Nephron (organoid): ENCODE data around the gene GYPC.
"Not testable (repeated sequence)": the region's sequence is repeated elsewhere in the genome, so short reads cannot be mapped to it uniquely, and the experiment has no call there.

ENCODE experiments used
- H3K27ac Mint-ChIP-seq, 3 experiments: 2 replicates each; pipeline ENCODE4 v1.8.0; 2020; ENCODE audit warnings: mixed read lengths in 3 of 3, mild to moderate bottlenecking in 2 of 3, moderate library complexity in 1 of 3
- H3K27me3 Mint-ChIP-seq: 2 replicates; pipeline ENCODE4 v1.8.0; 2021; ENCODE audit warnings: low read depth, mild to moderate bottlenecking, moderate library complexity, mixed read lengths
- H3K36me3 Mint-ChIP-seq: 2 replicates; pipeline ENCODE4 v1.8.0; 2020; ENCODE audit warnings: low read depth, mixed read lengths
- H3K4me1 Mint-ChIP-seq: 2 replicates; pipeline ENCODE4 v1.8.0; 2020; ENCODE audit warnings: mixed read lengths
- H3K4me3 Mint-ChIP-seq, 3 experiments: 2 replicates each; pipeline ENCODE4 v1.8.0; 2020; ENCODE audit warnings: mild to moderate bottlenecking in 3 of 3, mixed read lengths in 3 of 3, moderate library complexity in 2 of 3
- H3K9me3 Mint-ChIP-seq: 2 replicates; pipeline ENCODE4 v1.8.0; 2020; ENCODE audit warnings: mixed read lengths
- CTCF ChIP-seq, 3 experiments: fragments of 200-600 bp; sonication (generic); IDR thresholded peaks; one replicate each; pipeline ENCODE4 v1.5.0; 2021; ENCODE audit warnings: antibody characterized with exemption in 3 of 3; ENCODE audit not compliant: unreplicated experiment in 3 of 3

The GYPC gene

GRCh38 chr2:126639276-126639675 is 16.7 kb upstream of the GYPC start:
- Mint-ChIP-seq H3K4me3 (no peak overlapping the region), H3K9me3 (no peaks in the 10 kb centered on the region), H3K27ac (no peak overlapping the region), H3K4me1 (peaks cover 9% of the 10 kb centered on the region), H3K36me3 (no peaks in the 10 kb centered on the region), H3K27me3 (peaks cover 6% of the 10 kb centered on the region)
- no peak for TF ChIP-seq CTCF (IDR thresholded peaks at IDR 0.05; ENCODE audit: unreplicated experiment in 3 of 3)

GRCh38 chr2:126641294-126641693 is 14.7 kb upstream of the GYPC start:
- not testable (repeated sequence) for H3K4me1 Mint-ChIP-seq, H3K27ac Mint-ChIP-seq, H3K27me3 Mint-ChIP-seq, H3K9me3 Mint-ChIP-seq, H3K4me3 Mint-ChIP-seq, H3K36me3 Mint-ChIP-seq

- Mint-ChIP-seq H3K4me1 (peaks cover 9% of the 10 kb centered on the region), H3K27ac (no peak overlapping the region), H3K9me3 (no peaks in the 10 kb centered on the region), H3K27me3 (peaks cover 6% of the 10 kb centered on the region), H3K4me3 (no peak overlapping the region), H3K36me3 (no peaks in the 10 kb centered on the region)
- no peak for TF ChIP-seq CTCF (IDR thresholded peaks at IDR 0.05; ENCODE audit: unreplicated experiment in 3 of 3)
Observed at GRCh38 chr2:126642031-126642430, 13.9 kb upstream of the GYPC start.

- Mint-ChIP-seq H3K27ac (no peak overlapping the region), H3K36me3 (no peaks in the 10 kb centered on the region), H3K4me3 (no peak overlapping the region), H3K27me3 (peaks cover 9% of the 10 kb centered on the region), H3K4me1 (peaks cover 9% of the 10 kb centered on the region), H3K9me3 (no peaks in the 10 kb centered on the region)
- TF ChIP-seq CTCF (IDR thresholded peaks at IDR 0.05; ENCODE audit: unreplicated experiment in 3 of 3) = no peak
Observed at GRCh38 chr2:126643431-126643830, 12.5 kb upstream of the GYPC start.

GRCh38 chr2:126643972-126644371 is 12.0 kb upstream of the GYPC start:
- no peak for TF ChIP-seq CTCF (IDR thresholded peaks at IDR 0.05; ENCODE audit: unreplicated experiment in 3 of 3)
- no peak overlapping the region for H3K27ac Mint-ChIP-seq
- H3K36me3 Mint-ChIP-seq = no peaks in the 10 kb centered on the region
- H3K4me1 Mint-ChIP-seq = peaks cover 9% of the 10 kb centered on the region
- no peaks in the 10 kb centered on the region for H3K9me3 Mint-ChIP-seq
- H3K27me3 Mint-ChIP-seq = peaks cover 9% of the 10 kb centered on the region
- H3K4me3 Mint-ChIP-seq = no peak overlapping the region

GRCh38 chr2:126644630-126645191 is 11.2 kb upstream of the GYPC start:
- Mint-ChIP-seq H3K4me1 (peaks cover 9% of the 10 kb centered on the region), H3K9me3 (no peaks in the 10 kb centered on the region), H3K27ac (no peak overlapping the region), H3K4me3 (no peak overlapping the region), H3K27me3 (peaks cover 9% of the 10 kb centered on the region), H3K36me3 (no peaks in the 10 kb centered on the region)
- TF ChIP-seq CTCF (IDR thresholded peaks at IDR 0.05; ENCODE audit: unreplicated experiment in 3 of 3) = no peak
